T-helper 1 cell (primary cell): ENCODE measurements around the gene ATP1B3.
"Not testable (repeated sequence)": the region's sequence is repeated elsewhere in the genome, so short reads cannot be mapped to it uniquely, and the experiment has no call there.

Experiments used
- DNase-seq, 5 donors: peaks; one replicate each; pipeline ENCODE4 v3.0.0-alpha.2; 2012 to 2020

ATP1B3 gene

DNA sequence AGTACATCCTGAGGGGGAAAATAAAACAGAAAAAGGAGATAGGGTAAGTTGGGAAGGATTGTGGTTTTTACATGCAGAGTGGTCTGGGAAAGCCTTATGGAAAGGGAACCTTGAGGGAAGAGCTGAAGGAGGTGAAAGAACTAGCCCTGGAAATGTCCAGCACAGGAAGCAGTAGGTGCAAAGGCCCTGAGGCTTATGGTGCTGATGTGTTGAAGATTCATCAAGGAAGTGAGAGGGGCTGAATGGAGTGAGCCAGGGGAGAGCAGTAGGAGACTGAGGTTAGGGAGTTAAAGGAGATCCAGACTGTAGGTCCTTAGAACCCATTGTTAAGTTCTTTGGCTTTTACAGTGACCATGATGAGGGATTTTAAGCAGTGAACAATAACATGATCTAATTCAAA lies 33.0 kb downstream of the ATP1B3 start:
- DNase-seq, result no peak

GRCh38 chr3:141909986-141910385 lies 33.5 kb downstream of the ATP1B3 start:
- not testable (repeated sequence) for DNase-seq

DNA sequence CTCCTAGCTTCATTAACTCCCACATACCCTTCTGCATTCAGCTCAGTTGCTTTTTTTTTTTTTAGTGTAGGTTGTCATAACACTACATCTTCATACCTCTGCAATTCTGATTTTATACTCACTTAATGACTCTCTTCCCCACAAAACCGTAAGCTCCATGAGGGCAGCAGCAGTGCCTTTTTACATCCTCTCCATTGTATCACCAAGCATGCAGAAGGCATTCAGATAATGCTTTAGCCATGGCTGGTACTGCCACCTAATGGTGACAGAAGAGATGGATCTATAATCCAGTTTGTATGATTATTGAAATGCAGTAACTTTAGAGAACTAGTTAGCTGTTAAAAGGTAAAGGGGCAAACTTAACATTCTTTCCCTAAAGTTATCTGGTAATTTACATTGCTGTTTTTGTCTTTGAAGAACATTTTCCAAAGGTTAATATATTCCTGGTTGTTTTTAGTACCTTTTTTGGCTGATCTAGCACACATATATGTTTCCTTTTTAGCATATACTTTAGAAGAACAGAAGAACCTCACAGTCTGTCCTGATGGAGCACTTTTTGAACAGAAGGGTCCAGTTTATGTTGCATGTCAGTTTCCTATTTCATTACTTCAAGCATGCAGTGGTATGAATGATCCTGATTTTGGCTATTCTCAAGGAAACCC lies 36.8 kb downstream of the ATP1B3 start:
- DNase-seq, result peak in 4 of 5 donors; percentile 20 to 71 (median 32)

- DNase-seq, result no peak
Observed at GRCh38 chr3:141914311-141914710, 37.9 kb downstream of the ATP1B3 start.

DNA sequence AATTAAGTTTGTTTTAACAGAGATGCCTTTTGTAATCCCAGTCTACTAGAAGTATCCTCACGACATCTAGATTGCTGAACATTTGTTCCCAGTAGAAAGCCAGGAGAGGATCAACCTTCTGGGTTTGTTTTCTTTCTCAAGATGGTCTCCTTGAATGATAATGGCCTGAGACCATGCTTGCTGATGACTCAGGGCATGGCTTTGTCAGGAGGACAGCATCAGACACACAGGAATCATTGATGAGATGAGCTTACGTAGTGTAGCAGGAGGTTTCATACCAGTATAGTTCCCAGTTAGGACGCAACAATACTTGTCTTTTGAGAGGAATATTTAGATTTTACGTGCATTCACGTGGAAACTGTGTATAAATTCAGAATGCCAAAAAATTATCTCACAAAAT lies 38.6 kb downstream of the ATP1B3 start:
- no peak for DNase-seq

- DNase-seq, result no peak
Observed at GRCh38 chr3:141915766-141916165, 39.3 kb downstream of the ATP1B3 start.

DNA sequence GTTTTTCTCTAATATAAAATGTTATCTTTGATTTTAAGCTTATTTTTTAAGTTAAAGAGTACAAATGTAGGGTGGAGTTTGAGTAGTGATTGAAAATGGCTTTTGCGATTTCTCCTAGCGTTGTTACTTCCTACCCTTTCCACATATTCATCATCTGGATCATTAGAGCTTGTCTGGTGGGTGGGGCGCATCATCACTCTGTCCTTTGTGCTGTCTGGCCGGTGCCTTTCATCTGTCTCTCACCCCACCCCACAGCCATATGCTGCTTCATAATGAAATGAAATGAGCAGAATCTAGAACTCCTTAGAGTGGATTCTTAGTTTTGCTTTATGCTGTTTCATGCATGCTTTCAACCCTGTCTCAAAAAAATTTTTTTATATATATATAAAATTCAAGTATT lies 44.3 kb downstream of the ATP1B3 start:
- no peak for DNase-seq

GRCh38 chr3:141921316-141921715 lies 44.9 kb downstream of the ATP1B3 start:
- DNase-seq, result no peak

GRCh38 chr3:141925677-141926076 lies 49.2 kb downstream of the ATP1B3 start:
- DNase-seq, result not testable (repeated sequence)

DNA sequence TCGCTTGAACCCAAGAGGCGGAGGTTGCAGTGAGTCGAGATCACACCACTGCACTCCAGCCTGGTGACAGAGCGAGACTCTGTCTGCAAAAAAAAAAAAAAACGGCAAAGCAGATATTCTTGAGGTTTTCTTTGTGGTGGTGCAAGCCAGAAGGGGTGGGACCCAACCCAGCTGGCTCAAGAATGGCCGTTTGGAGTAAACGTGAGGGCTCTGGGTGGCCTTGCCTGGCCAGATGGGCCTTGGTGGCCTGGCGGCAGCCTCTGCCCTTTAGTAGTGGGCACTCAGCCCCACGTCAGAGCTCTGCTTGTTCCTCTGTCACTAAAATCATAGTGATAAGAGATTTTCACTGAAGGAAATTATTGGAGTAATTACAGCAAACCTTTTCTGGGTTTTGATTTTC lies 50.5 kb downstream of the ATP1B3 start:
- no peak for DNase-seq

DNA sequence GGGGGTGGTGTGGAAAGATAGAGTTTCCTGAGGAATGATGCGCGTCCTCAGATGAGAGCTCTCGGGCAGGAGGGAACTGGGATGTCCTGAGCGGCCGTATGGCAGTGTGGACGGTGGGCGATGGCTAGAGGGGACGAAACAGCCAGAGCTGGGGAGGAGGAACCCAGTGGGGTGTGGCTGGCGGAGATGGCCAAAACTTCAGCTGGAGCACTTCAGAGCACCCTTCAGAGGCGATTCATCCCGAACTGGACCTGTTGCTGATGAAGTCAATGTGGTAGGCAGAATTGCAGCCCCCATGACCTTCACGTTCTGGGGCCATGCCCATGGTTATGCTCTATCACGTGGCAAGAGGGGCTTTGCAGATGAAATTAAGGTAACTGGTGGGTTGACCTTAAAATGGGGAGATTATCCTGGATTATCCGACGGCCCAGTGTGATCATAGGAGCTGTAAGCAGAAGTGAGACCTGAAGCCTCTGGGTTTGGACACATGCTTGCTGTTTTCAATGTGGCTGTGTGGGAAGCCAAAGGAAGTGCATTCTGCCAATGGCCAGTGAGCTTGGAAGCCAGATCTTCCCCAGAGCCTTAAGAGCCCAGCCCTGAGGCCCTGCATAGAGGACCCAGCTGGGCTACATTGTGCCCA lies 52.3 kb downstream of the ATP1B3 start:
- DNase-seq, result no peak

DNA sequence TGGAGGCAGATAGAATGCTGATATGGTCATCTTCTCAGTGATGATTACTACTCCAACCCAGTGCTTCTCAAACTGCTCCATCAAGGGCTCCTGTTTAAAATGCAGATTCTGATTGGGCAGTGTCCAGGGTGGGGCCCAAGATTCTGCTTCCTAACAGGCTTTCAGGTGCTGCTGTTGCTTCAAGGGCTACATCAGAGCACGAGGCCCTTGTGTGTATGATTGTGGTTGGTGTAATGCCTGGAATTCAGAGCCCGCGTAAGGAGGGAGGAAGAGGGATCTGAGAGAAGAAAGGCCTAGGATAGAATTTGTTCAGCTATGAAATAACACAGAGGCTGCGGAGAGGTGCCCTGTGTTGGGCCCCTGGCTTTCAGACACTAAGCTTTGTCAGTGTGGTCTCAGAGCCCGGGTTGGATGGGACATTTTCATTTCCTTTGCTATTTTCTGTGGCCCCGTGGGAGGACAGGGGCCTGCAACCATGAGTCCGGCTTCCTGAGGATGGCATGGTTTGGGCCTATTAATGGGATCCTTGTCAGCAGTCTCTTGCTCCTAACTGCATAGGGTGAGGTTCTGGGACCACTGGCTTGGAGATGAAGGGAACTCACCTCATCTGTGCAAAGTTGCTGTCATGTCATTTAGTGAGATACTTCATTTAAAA lies 53.0 kb downstream of the ATP1B3 start:
- DNase-seq, result no peak

GRCh38 chr3:141930801-141931200 lies 54.4 kb downstream of the ATP1B3 start:
- no peak for DNase-seq

- no peak for DNase-seq
Observed at GRCh38 chr3:141933421-141934300, 57.2 kb downstream of the ATP1B3 start.

DNA sequence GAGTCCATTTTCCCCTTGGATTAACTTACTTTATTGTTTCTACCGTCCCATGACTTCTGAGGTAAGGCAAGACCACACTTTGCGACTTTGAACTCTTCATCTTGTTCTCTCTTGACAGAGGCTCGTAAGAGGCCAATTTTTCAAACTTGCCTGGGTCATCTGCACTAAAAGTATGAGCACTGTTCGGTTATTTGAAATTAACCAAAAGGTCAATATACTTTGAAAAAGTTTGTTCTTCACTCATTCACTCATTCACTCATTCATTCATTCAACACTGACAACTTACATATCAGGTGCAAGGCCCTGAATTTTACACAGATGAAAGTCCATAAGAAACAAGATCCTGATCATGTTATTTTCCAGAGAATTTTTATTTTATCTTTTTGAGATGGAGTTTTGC lies 57.9 kb downstream of the ATP1B3 start:
- no peak for DNase-seq

GRCh38 chr3:141938011-141938500 lies 61.6 kb downstream of the ATP1B3 start:
- DNase-seq, result no peak

DNA sequence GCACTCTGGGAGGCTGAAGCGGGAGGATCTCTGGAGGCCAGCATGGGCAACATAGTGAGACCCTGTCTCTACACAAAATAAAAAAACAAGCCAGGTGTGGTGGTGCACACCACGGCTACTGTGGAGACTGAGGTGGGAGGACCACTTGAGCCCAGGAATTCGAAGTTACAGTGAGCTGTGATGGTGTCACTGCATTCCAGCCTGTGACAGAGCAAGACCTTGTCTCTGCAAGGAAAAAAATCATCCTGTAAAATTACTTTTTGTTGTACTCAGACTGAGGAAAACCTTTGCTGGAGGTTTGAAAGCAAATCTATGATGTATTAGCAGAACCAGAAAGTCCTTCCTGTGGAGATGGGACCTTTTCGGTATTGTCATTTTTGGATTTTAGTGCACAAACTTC lies 63.3 kb downstream of the ATP1B3 start:
- no peak for DNase-seq

GRCh38 chr3:141940194-141940776 lies 63.8 kb downstream of the ATP1B3 start:
- DNase-seq, result peak in 1 of 5 donors; percentile 27

GRCh38 chr3:141941093-141941492 lies 64.7 kb downstream of the ATP1B3 start:
- no peak for DNase-seq

DNA sequence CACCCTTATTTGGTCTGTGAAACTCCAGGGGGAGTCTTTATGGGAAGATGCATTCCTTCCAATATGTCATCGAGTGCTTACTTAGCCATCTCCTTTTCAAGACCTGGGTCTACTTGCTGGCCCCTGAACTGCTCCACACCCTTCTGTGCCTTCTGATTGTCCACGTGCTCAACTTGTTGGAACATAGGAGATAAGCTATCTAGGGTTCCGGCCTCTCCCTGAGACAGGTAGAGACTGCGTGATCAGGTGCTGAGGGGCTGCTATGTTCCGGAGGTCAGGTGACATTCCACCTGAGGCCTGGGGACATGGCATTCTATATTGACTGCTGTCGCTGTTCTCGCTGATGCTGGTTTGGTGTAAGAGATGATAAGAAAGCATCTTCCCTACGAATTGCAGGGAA lies 65.6 kb downstream of the ATP1B3 start:
- no peak for DNase-seq

GRCh38 chr3:141945726-141946485 lies 69.5 kb downstream of the ATP1B3 start:
- DNase-seq, result no peak

GRCh38 chr3:141949399-141949798 lies 73.0 kb downstream of the ATP1B3 start:
- no peak for DNase-seq
